Measurements from ENCODE around the gene SLC15A1. TPM values are rescaled to one million over a fixed set of nuclear protein-coding genes. Genes with fewer than 3 reads are reported as not detected.
"Not testable (repeated sequence)": the region's sequence is repeated elsewhere in the genome, so short reads cannot be mapped to it uniquely, and the experiment has no call there.

SLC15A1 gene
- total RNA-seq, 1 donor from 2014 or later: not detected

DNA sequence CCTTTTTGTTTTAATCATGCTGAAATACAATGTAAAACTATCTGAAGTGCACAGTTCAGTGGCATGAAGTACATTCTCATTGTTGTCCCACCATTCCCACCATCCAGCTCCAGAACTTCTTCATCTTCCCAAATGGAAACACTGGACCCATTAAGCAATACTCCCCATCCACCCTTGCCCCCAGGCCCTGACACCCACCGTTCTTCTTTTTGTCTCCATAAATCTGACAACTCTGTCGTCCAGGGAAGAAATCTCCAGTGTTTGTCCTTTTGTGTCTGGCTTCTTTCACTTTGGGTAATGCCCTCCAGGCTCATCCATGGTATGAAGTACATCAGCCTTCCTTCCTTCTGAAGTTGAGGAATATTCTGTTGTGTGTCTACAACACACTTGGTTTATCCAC is 2.6 kb upstream of the SLC15A1 start:
- Mint-ChIP-seq H3K4me1 (ENCODE audit: low read depth) (peaks cover 8% of the 10 kb centered on the region), H3K4me3 (ENCODE audit: unreplicated experiment) (no peak overlapping the region), H3K9me3 (ENCODE audit: low read depth) (peaks cover 6% of the 10 kb centered on the region), H3K36me3 (ENCODE audit: low read depth) (peaks cover 3% of the 10 kb centered on the region), H3K27me3 (ENCODE audit: low read depth) (peaks cover 49% of the 10 kb centered on the region), H3K27ac (ENCODE audit: unreplicated experiment) (no peak overlapping the region)
- no peak for TF ChIP-seq CTCF (IDR thresholded peaks at IDR 0.05)
- DNase-seq (ENCODE audit: low spot score): no peak

DNA sequence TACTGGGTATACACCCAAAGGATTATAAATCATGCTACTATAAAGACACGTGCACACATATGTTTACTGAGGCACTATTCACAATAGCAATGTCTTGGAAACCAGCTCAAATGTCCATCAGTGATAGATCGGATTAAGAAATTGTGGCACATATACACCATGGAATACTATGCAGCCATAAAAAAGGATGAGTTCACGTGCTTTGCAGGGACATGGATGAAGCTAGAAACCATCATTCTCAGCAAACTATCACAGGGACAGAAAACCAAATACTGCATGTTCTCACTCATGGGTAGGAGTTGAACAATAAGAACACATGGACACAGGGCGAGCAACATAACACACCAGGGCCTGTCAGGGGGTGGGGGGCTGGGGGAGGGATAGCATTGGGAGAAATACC is 2.0 kb upstream of the SLC15A1 start:
- not testable (repeated sequence) for H3K9me3 Mint-ChIP-seq (ENCODE audit: low read depth); DNase-seq (ENCODE audit: low spot score); H3K4me1 Mint-ChIP-seq (ENCODE audit: low read depth); H3K36me3 Mint-ChIP-seq (ENCODE audit: low read depth); H3K4me3 Mint-ChIP-seq (ENCODE audit: unreplicated experiment); H3K27ac Mint-ChIP-seq (ENCODE audit: unreplicated experiment)
- H3K27me3 Mint-ChIP-seq (ENCODE audit: low read depth): peaks cover 49% of the 10 kb centered on the region

DNA sequence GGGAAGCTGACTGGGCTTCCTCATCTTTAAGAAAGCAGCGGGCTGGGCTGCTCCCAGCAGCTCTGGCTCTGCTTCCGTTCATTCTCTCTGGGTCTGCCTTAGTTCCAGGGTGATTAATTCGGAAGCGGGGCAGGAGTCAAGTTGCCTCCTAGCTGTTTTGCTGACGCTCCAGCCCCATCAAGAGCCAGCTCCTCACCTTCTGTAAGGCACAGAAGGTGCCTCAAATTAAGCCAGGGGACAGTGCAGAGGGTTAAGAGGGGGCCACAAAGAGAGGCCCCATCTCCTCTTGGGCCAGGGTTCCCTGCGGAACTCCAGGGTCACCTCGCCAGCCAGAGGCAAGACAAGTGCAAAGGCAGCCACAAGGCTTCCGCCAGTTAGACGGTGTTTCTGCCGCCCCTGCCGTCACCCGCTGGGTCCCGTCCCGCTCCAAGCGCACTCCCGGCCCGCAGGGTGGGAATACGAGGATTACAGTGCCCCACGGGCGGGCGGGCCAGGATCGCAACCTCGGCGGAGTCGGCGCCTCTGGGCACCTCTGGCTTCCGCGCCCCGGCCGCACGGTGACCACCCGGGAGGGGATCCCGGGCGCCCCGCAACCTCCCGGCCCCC is 508 bp downstream of the SLC15A1 start:
- TF ChIP-seq CTCF (IDR thresholded peaks at IDR 0.05): no peak
- Mint-ChIP-seq H3K27me3 (ENCODE audit: low read depth) (peaks cover 49% of the 10 kb centered on the region), H3K27ac (ENCODE audit: unreplicated experiment) (no peak overlapping the region), H3K4me1 (ENCODE audit: low read depth) (peaks cover 8% of the 10 kb centered on the region), H3K4me3 (ENCODE audit: unreplicated experiment) (peak overlapping the region; percentile 53), H3K9me3 (ENCODE audit: low read depth) (peaks cover 6% of the 10 kb centered on the region), H3K36me3 (ENCODE audit: low read depth) (peaks cover 3% of the 10 kb centered on the region)
- DNase-seq (ENCODE audit: low spot score): no peak

GRCh38 chr13:98751367-98751782 is 1.1 kb downstream of the SLC15A1 start:
- H3K36me3 Mint-ChIP-seq (ENCODE audit: low read depth): peaks cover 3% of the 10 kb centered on the region
- H3K27ac Mint-ChIP-seq (ENCODE audit: unreplicated experiment): no peak overlapping the region

GRCh38 chr13:98749501-98749900 is 3.0 kb downstream of the SLC15A1 start:
- H3K4me1 Mint-ChIP-seq (ENCODE audit: low read depth): peaks cover 8% of the 10 kb centered on the region
- no peak overlapping the region for H3K4me3 Mint-ChIP-seq (ENCODE audit: unreplicated experiment)
- peaks cover 8% of the 10 kb centered on the region for H3K9me3 Mint-ChIP-seq (ENCODE audit: low read depth)
- no peak for DNase-seq (ENCODE audit: low spot score)
- H3K27me3 Mint-ChIP-seq (ENCODE audit: low read depth): peaks cover 34% of the 10 kb centered on the region
- peaks cover 3% of the 10 kb centered on the region for H3K36me3 Mint-ChIP-seq (ENCODE audit: low read depth)
- TF ChIP-seq CTCF (IDR thresholded peaks at IDR 0.05): no peak
- no peak overlapping the region for H3K27ac Mint-ChIP-seq (ENCODE audit: unreplicated experiment)

More at GRCh38 chr13:98751367-98751782, 1.1 kb downstream of the SLC15A1 start:
- Mint-ChIP-seq H3K4me1 (ENCODE audit: low read depth) (peaks cover 8% of the 10 kb centered on the region), H3K9me3 (ENCODE audit: low read depth) (peaks cover 6% of the 10 kb centered on the region), H3K4me3 (ENCODE audit: unreplicated experiment) (no peak overlapping the region), H3K27me3 (ENCODE audit: low read depth) (peaks cover 45% of the 10 kb centered on the region)
- TF ChIP-seq CTCF (IDR thresholded peaks at IDR 0.05): no peak
- no peak for DNase-seq (ENCODE audit: low spot score)

DNA sequence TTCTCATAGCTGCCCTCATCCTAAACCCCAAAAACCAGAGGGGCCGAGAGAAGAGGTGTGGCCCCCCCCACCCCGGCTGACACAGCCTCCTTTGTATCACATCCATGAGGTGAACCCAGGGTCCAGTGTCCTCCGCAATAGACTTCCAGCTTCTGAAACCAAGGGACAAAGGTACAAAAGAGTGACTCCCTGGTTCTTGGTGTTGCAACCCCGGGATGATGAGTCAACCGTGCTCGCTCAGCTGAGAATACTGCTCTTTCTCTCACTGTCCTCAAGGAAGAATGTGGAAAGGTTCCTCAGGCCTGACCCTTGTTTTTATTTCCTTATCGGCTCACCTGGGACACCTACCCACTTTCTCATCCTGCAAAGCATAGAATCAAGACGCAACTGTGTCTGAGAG is 5.5 kb downstream of the SLC15A1 start:
- no peak overlapping the region for H3K4me3 Mint-ChIP-seq (ENCODE audit: unreplicated experiment)
- H3K9me3 Mint-ChIP-seq (ENCODE audit: low read depth): peaks cover 2% of the 10 kb centered on the region
- H3K4me1 Mint-ChIP-seq (ENCODE audit: low read depth): peaks cover 7% of the 10 kb centered on the region
- TF ChIP-seq CTCF (IDR thresholded peaks at IDR 0.05): no peak
- H3K36me3 Mint-ChIP-seq (ENCODE audit: low read depth): no peaks in the 10 kb centered on the region
- peaks cover 19% of the 10 kb centered on the region for H3K27me3 Mint-ChIP-seq (ENCODE audit: low read depth)
- no peak for DNase-seq (ENCODE audit: low spot score)
- no peak overlapping the region for H3K27ac Mint-ChIP-seq (ENCODE audit: unreplicated experiment)

Measured in chondrocyte (in vitro differentiated cells).